ENCODE measurements around the gene IL21R. TPM values are rescaled to one million over a fixed set of nuclear protein-coding genes. Genes with fewer than 3 reads are reported as not detected.

IL21R gene
- polyA plus RNA-seq, 10 donors = 0.13 to 1.0 (median 0.31) TPM

DNA sequence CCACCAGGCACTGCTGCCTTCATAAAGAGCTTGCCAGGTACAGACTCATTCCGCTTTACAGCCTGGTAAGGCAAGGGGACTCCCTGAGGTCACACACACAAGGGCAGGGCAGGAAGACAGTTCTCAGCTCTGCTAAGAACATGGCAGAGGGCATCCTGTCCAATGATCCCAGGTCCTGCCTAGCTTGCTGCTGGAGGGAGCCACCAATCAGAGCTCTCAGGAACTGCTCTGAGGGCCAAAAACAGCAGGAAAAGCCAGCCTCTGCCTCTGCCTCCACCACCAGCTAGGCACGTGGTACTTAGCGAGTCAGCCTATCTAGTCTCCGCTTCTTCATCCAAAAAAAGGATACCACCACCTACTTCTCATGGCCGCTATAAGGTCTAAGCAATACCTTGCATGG is 81.7 kb downstream of the IL21R start:
- DNase-seq = no peak

- DNase-seq = no peak
These were observed 83.2 kb downstream of the IL21R start for GRCh38 chr16:27485126-27485525.

GRCh38 chr16:27485811-27486210 is 83.8 kb downstream of the IL21R start:
- no peak for DNase-seq

GRCh38 chr16:27486344-27486743 is 84.4 kb downstream of the IL21R start:
- no peak for DNase-seq

DNA sequence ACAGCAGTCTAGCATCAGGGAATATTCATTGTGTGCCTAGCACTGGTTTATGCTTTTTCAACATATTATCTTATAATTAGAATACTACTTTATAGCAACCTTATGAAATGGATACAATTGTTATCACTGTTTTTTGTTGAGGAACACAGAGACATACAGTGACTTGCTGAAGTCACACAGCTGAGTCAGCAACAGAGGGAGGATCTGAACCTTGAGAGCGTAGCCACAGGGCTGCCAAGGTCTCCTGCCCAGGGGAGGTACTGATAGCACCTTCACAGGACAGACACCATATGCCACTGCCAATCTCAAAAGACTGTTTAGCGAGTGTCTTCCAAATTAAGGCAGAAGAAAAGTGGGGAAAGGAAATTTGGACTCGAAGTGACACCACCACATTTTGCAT is 84.8 kb downstream of the IL21R start:
- no peak for DNase-seq

DNA sequence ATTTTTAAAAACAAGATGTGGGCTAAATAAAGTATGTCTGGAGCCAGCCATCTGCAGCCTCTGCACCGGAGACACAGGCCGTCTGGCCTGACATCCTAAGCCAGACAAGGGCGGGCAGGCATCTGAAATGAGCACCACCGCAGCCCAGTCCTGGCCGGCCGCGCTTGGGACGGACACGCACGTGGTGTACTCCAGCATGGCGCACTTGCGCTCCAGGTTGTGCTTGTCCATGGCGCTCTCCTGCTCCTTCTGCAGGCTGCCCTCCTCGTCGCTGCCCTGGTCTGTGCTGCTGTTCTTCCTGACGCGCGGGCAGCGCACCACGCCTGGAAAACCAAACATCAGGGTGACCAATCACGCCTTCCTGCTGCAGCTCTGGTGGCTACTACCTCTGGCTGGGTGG is 87.4 kb downstream of the IL21R start:
- no peak for DNase-seq

DNA sequence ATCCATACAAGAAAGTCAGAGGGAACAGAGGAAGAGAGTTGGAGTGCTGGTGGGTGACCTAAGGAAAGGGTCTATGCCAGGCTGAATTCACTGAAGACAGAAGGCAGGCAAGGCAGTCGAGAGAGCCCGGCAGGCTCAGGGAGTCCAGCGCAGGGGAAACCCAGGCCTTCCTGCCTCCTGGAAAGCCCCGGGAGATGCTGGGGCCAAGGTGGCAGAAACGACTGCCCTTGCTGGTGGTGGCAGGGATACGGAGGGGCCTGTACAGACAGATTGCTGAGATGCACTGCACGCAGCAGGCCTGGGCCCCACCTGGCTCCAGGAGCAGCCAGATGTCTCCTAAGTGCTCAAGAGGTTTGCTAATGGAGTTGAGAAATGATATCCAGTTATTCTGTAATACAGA is 87.9 kb downstream of the IL21R start:
- DNase-seq = no peak

- DNase-seq = no peak
These were observed 90.1 kb downstream of the IL21R start for GRCh38 chr16:27491894-27492587.

- no peak for DNase-seq
These were observed 90.6 kb downstream of the IL21R start for GRCh38 chr16:27492588-27492979.

GRCh38 chr16:27495191-27495590 is 93.2 kb downstream of the IL21R start:
- DNase-seq = peak; percentile 38 to 74 (median 48)

DNA sequence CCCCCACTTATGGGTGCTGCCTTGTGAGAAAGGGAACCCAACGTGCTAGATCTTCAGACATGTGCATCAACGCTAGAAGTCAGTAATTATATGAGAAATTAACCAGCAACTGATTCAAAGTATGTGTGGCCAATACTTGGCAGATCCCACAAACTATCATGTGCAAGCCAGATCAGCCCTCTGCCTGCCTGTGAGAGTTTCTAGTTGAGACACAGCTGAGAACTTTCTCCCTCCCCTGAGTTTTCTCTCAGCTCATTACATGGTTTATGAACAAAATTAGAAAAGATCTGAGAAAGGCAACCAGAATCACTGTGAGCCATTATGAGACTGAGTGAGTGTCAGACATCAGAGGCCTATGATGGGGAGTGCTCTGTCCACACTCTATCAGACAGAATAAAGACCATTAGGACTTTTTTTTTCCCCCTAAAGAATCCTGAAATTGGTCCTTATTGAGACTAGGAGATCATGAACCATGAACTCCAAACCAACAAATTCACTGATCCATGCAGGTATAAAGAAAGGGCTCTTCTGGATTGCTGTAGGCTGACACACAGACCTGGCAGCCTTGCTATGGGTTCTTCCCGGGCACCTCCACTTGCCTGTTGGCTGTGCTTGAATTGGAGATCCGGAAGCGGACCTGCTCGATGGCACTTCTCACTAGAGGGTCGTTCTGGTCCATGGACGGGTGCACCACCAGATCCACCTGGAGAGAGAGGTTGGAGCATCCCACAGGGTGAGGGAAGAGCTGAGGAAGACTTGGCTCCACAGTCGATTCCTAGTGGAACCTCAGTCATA is 96.3 kb downstream of the IL21R start:
- DNase-seq = peak in 1 of 3 donors; percentile 12

DNA sequence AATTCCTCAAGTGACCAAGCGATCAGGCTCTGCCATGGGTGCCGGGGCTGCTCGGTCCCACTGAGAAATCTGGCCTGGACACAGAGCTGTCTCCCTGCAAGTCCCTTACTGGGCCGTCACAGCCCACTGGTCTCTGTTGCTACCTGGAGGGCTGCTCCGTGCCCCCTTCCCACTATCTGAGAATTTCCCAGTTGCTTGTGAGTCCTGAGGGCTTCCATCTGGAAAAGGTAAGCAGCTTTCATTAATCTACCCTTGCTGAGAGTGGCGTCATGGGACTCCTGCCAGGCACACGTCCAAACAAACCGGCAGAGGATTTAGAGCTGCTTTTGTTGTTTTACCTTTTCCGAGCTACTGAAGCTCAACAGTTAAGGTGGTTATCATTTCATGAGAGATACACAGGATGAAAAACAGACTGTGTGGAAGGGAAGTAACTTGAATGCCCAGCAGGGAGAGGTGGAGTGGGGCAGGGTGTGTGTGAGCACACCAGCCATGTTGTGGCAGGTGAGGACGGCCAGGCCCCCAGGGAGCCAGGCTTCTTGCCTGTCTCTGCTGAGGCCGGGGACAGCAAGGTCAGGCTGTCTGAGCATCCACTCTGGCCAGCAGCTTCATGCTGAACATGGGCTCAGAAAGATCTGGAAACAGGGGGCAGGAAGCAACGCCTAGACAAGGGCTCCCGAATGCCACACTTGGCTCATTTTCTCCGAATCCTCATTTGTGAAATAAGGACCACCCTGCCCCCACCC is 97.1 kb downstream of the IL21R start:
- no peak for DNase-seq

- DNase-seq = no peak
These were observed 97.7 kb downstream of the IL21R start for GRCh38 chr16:27499659-27500055.

GRCh38 chr16:27500801-27501200 is 98.8 kb downstream of the IL21R start:
- peak in 1 of 3 donors; percentile 39 for DNase-seq

Other genes starting within 250 kb of the IL21R start
- gene KDM8, start 198.6 kb upstream of the IL21R start, polyA plus RNA-seq (ENCODE audit: insufficient read length in 10 of 10) = 1 to 10 TPM; 4.4 to 6.8 (median 5.0) TPM
- 10 to 100 TPM; 43.1 to 64.7 (median 44.5) TPM for gene NSMCE1, start 133.4 kb upstream of the IL21R start, polyA plus RNA-seq (ENCODE audit: insufficient read length in 10 of 10)
- 10 to 100 TPM; 10.5 to 18.5 (median 13.2) TPM for gene IL4R, start 88.2 kb upstream of the IL21R start, polyA plus RNA-seq (ENCODE audit: insufficient read length in 10 of 10)
- 10 to 100 TPM; 39.9 to 64.6 (median 51.2) TPM for gene GTF3C1, start 147.7 kb downstream of the IL21R start, polyA plus RNA-seq (ENCODE audit: insufficient read length in 10 of 10)
- 10 to 100 TPM in 1 of 10 donors, 1 to 10 TPM in 9; 6.5 to 10.1 (median 7.3) TPM for gene KATNIP, start 148.0 kb downstream of the IL21R start, polyA plus RNA-seq (ENCODE audit: insufficient read length in 10 of 10)

All from muscle of back (tissue), 11 donors.